Measurements from ENCODE around the gene INAFM2. TPM values are rescaled to one million over a fixed set of nuclear protein-coding genes. Genes with fewer than 3 reads are reported as not detected.

Gene INAFM2
- total and polyA plus RNA-seq, 10 of the 15 experiments (the other 5 are each of a cell fraction or from before 2014, with no cell fraction given) = 0.75 to 8.1 (median 3.9) TPM

DNA sequence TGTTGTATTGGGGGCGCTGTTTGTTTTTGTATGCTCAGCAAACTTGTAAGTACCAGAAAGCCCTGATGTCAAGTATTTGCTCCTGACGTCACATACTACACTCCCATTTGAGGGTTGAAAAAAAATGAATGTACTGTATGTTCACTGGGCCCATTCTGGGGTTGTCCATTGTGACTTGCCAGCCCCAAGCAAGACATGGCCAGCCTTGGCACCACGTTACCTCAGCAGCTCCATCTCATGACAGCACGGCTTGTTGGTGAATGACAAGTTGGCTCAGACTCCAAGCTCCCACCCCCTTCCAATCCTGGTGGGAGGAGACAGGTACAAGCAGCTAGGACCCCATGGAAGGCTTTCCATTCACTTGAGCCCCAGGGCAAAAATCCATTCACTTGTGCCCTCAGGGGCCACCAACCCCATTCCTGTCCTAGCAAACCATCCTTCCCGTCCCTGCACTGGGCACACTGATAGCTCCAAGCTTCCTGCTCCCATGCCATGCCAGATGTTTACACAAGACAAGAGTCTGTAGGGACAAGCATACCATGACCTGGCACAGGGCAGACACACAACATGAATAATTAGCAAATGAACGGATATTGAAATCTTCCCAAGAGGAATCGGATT is 28.9 kb downstream of the INAFM2 start:
- FAIRE-seq = no peak
- Histone ChIP-seq H3K27me3 (replicated peaks in 1 of 2; ENCODE audit: control insufficient read depth in 2 of 2, insufficient read depth in 2 of 2, low read length in 1 of 2) (peaks cover 0 to 2% of the 10 kb centered on the region in 2 experiments; a peak in 1 of 4 replicates), H3K4me1 (ENCODE audit: control insufficient read depth, insufficient read depth, low read length) (no peaks in the 10 kb centered on the region), H3K9me3 (replicated peaks; ENCODE audit: control insufficient read depth, insufficient read depth, low read length) (no peaks in the 10 kb centered on the region), H4K20me1 (ENCODE audit: control insufficient read depth, insufficient read depth) (no peaks in the 10 kb centered on the region), H3K27ac (ENCODE audit: control insufficient read depth, insufficient read depth) (no peak overlapping the region), H3K36me3 (ENCODE audit: control insufficient read depth in 2 of 2, insufficient read depth in 2 of 2, low read length in 1 of 2) (no peaks in the 10 kb centered on the region), H3K4me2 (ENCODE audit: control insufficient read depth, insufficient read depth) (no peak overlapping the region), H3K9ac (ENCODE audit: control insufficient read depth, insufficient read depth, low read length) (no peak overlapping the region), H3K4me3 (no peak overlapping the region), H2AFZ (ENCODE audit: control insufficient read depth, low read depth, low read length) (no peak overlapping the region), H3K79me2 (ENCODE audit: control insufficient read depth, insufficient read depth, low read length) (no peaks in the 10 kb centered on the region)
- no peak for ATAC-seq
- ChIA-PET POLR2A (no interaction called here), SMC1A (ENCODE audit: uncharacterized antibody, unreplicated experiment) (no interaction called here), RAD21 (ENCODE audit: unreplicated experiment) (no interaction called here), CTCF (interaction anchor here (1.8 kb wide), 1 partner anchor 10 kb away, joined by 6 read pairs; no protein-coding TSS in a partner anchor)
- TF ChIP-seq ZZZ3 (IDR thresholded peaks at IDR 0.05; ENCODE audit: control insufficient read depth, insufficient read length, low read depth) (no peak), BHLHE40 (IDR thresholded peaks at IDR 0.05; ENCODE audit: borderline replicate concordance in 1 of 2, low read depth in 2 of 2, low read length in 1 of 2) (no peak), MYC (IDR thresholded peaks at IDR 0.05; ENCODE audit: insufficient read depth, insufficient read length, insufficient replicate concordance, low read length, severe bottlenecking) (no peak), JUNB (IDR thresholded peaks at IDR 0.05) (no peak)
- TF ChIP-seq, protein P1, sequence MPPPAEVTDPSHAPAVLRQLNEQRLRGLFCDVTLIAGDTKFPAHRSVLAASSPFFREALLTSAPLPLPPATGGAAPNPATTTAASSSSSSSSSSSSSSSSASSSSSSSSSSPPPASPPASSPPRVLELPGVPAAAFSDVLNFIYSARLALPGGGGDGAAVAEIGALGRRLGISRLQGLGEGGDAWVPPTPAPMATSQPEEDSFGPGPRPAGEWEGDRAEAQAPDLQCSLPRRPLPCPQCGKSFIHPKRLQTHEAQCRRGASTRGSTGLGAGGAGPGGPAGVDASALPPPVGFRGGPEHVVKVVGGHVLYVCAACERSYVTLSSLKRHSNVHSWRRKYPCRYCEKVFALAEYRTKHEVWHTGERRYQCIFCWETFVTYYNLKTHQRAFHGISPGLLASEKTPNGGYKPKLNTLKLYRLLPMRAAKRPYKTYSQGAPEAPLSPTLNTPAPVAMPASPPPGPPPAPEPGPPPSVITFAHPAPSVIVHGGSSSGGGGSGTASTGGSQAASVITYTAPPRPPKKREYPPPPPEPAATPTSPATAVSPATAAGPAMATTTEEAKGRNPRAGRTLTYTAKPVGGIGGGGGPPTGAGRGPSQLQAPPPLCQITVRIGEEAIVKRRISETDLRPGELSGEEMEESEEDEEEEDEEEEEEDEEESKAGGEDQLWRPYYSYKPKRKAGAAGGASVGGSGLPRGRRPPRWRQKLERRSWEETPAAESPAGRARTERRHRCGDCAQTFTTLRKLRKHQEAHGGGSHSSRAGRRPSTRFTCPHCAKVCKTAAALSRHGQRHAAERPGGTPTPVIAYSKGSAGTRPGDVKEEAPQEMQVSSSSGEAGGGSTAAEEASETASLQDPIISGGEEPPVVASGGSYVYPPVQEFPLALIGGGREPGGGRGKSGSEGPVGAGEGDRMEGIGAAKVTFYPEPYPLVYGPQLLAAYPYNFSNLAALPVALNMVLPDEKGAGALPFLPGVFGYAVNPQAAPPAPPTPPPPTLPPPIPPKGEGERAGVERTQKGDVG (CRISPR knock-in tag; IDR thresholded peaks at IDR 0.05) = no peak
- intact Hi-C loops (cut with micrococcal nuclease; ENCODE audit: unreplicated experiment) (no loop called here), in situ Hi-C loops (cut with MboI) (no loop called here)
- no peak for DNase-seq (ENCODE audit: low read depth, low spot score)
- no TSS peak for BruUV-seq (replicated peaks)
- WGBS (ENCODE audit: insufficient coverage, insufficient replicate concordance, low lambda C conversion rate, missing lambda C conversion rate) = 32% methylated on average over 7 of the region's 7 CpGs
